ENCODE results near the gene CGB3.

- TF ChIP-seq CTCF (IDR thresholded peaks at IDR 0.05) (no peak), POLR2AphosphoS5 (IDR thresholded peaks at IDR 0.05) (no peak), POLR2A (IDR thresholded peaks at IDR 0.05) (no peak), EP300 (IDR thresholded peaks at IDR 0.05) (no peak)
Measured at GRCh38 chr19:49004133-49004532, 20.0 kb downstream of the CGB3 start.
